Activated B cell treated with CpG ODN at 0.5 μM for 24 hours (primary cell): Measurements from ENCODE around the gene ATP5MC3. TPM values are rescaled to one million over a fixed set of nuclear protein-coding genes. Genes with fewer than 3 reads are reported as not detected.
A peak's percentile ranks its signal among the peaks of the same experiment; 100 is the strongest.

Experiments
- ATAC-seq: fragments of 200-7000 bp; cut with Tn5 transposase; one replicate; pipeline ENCODE4 v1.10.0; 2021; ENCODE audit warnings: low read depth, mild to moderate bottlenecking, moderate library complexity
- CTCF ChIA-PET: fragments of 350-600 bp; sonication (Branson Sonifier 250); formaldehyde crosslinking; loops from one replicate; lab custom pipeline; 2021; ENCODE audit warnings: antibody characterized with exemption; lab: Charles Lee
- POLR2A ChIA-PET: fragments of 350-600 bp; sonication (Branson Sonifier 250); formaldehyde crosslinking; loops from one replicate; lab custom pipeline; 2021; ENCODE audit warnings: antibody characterized with exemption; lab: Charles Lee
- DNase-seq: peaks from one replicate; pipeline ENCODE4 v3.0.0; 2022
- H3K27ac Mint-ChIP-seq: one replicate; pipeline ENCODE4 v1.8.0; 2020; ENCODE audit warnings: mixed read lengths
- H3K27me3 Mint-ChIP-seq: one replicate; pipeline ENCODE4 v1.8.0; 2021; ENCODE audit warnings: mixed read lengths
- H3K36me3 Mint-ChIP-seq: one replicate; pipeline ENCODE4 v1.8.0; 2021; ENCODE audit warnings: low read depth, mixed read lengths
- H3K4me1 Mint-ChIP-seq: one replicate; pipeline ENCODE4 v1.8.0; 2021; ENCODE audit warnings: mixed read lengths
- H3K4me3 Mint-ChIP-seq: one replicate; pipeline ENCODE4 v1.8.0; 2020; ENCODE audit warnings: mild to moderate bottlenecking, mixed read lengths
- H3K9me3 Mint-ChIP-seq: one replicate; pipeline ENCODE4 v1.8.0; 2020; ENCODE audit warnings: mixed read lengths
- CTCF ChIP-seq: fragments of 200-600 bp; IDR thresholded peaks from one replicate; pipeline ENCODE4 v1.8.0; 2022; ENCODE audit warnings: antibody characterized with exemption, mild to moderate bottlenecking
- intact Hi-C: fragments of 100-400 bp; cut with micrococcal nuclease; formaldehyde crosslinking; loops from one replicate; pipeline ENCODE4 v1.15.1; 2024
- total RNA-seq: library from RNA; stranded (reverse); gene quantifications from 2 replicates; pipeline ENCODE4 v1.2.3, GENCODE V29; 2022

ATP5MC3 gene
- total RNA-seq, 1 donor from 2014 or later, result 147 TPM

- peak overlapping the region; percentile 94 for H3K4me3 Mint-ChIP-seq
- intact Hi-C loops, result loop anchor here (1.0 to 5.0 kb wide), 4 partner anchors 12 to 933 kb away; partner anchors contain the start of genes ATF2, LNPK and OLA1
- H3K27ac Mint-ChIP-seq, result peak overlapping the region; percentile 83
- DNase-seq (peak; percentile 36), ATAC-seq (peak; percentile 38)
- no peaks in the 10 kb centered on the region for H3K9me3 Mint-ChIP-seq
- no peaks in the 10 kb centered on the region for H3K27me3 Mint-ChIP-seq
- ChIA-PET CTCF (no interaction called here), POLR2A (interaction anchor here (0.8 to 2.0 kb wide), 3 partner anchors 9 to 14 kb away, joined by 3 to 19 read pairs (median 5); no protein-coding TSS in a partner anchor)
- peaks cover 21% of the 10 kb centered on the region for H3K4me1 Mint-ChIP-seq
- no peak for TF ChIP-seq CTCF
- H3K36me3 Mint-ChIP-seq, result peaks cover 36% of the 10 kb centered on the region
Measured at GRCh38 chr2:175180701-175181103, 808 bp downstream of the ATP5MC3 start.

GRCh38 chr2:175176624-175177023 lies 4.9 kb downstream of the ATP5MC3 start:
- ChIA-PET CTCF (no interaction called here), POLR2A (no interaction called here)
- intact Hi-C loops, result no loop called here
- peaks cover 54% of the 10 kb centered on the region for H3K36me3 Mint-ChIP-seq
- no peak for DNase-seq
- no peaks in the 10 kb centered on the region for H3K9me3 Mint-ChIP-seq
- peaks cover 16% of the 10 kb centered on the region for H3K4me1 Mint-ChIP-seq
- no peak overlapping the region for H3K27ac Mint-ChIP-seq
- H3K27me3 Mint-ChIP-seq, result no peaks in the 10 kb centered on the region
- H3K4me3 Mint-ChIP-seq, result no peak overlapping the region
- TF ChIP-seq CTCF, result no peak
- ATAC-seq, result no peak

- Mint-ChIP-seq H3K4me3 (no peak overlapping the region), H3K36me3 (peaks cover 53% of the 10 kb centered on the region), H3K9me3 (no peaks in the 10 kb centered on the region), H3K27me3 (no peaks in the 10 kb centered on the region), H3K4me1 (peaks cover 14% of the 10 kb centered on the region), H3K27ac (no peak overlapping the region)
- CTCF ChIA-PET, result no interaction called here
- no peak for ATAC-seq
- intact Hi-C loops, result no loop called here
- no peak for TF ChIP-seq CTCF
- POLR2A ChIA-PET, result no interaction called here
- DNase-seq, result no peak
Measured at GRCh38 chr2:175175896-175176295, 5.6 kb downstream of the ATP5MC3 start.

GRCh38 chr2:175175320-175175719 lies 6.2 kb downstream of the ATP5MC3 start:
- intact Hi-C loops, result no loop called here
- no peak for DNase-seq
- no peak for ATAC-seq
- ChIA-PET CTCF (no interaction called here), POLR2A (no interaction called here)
- no peak for TF ChIP-seq CTCF
- no peak overlapping the region for H3K4me3 Mint-ChIP-seq
- no peak overlapping the region for H3K27ac Mint-ChIP-seq
- H3K9me3 Mint-ChIP-seq, result no peaks in the 10 kb centered on the region
- no peaks in the 10 kb centered on the region for H3K27me3 Mint-ChIP-seq
- H3K4me1 Mint-ChIP-seq, result peaks cover 14% of the 10 kb centered on the region
- peaks cover 49% of the 10 kb centered on the region for H3K36me3 Mint-ChIP-seq

- peaks cover 32% of the 10 kb centered on the region for H3K4me1 Mint-ChIP-seq
- no peak overlapping the region for H3K27ac Mint-ChIP-seq
- H3K4me3 Mint-ChIP-seq, result no peak overlapping the region
- ATAC-seq (no peak), DNase-seq (no peak)
- H3K36me3 Mint-ChIP-seq, result peaks cover 30% of the 10 kb centered on the region
- no peak for TF ChIP-seq CTCF
- ChIA-PET POLR2A (interaction anchor here (2.0 kb wide), 1 partner anchor 10 kb away, joined by 5 read pairs; the partner anchor contains the start of gene ATP5MC3), CTCF (no interaction called here)
- H3K9me3 Mint-ChIP-seq, result no peaks in the 10 kb centered on the region
- intact Hi-C loops, result no loop called here
- no peaks in the 10 kb centered on the region for H3K27me3 Mint-ChIP-seq
Measured at GRCh38 chr2:175170659-175171304, 10.7 kb downstream of the ATP5MC3 start.
